ENCODE results near the gene OSBPL10.

The OSBPL10 gene

GRCh38 chr3:31853580-31853979, 127.5 kb downstream of the OSBPL10 start:
- no peak for DNase-seq (ENCODE audit: low read depth in 2 of 2)

GRCh38 chr3:31851278-31851677, 129.8 kb downstream of the OSBPL10 start:
- DNase-seq (ENCODE audit: low read depth in 2 of 2), result no peak

- no peak for DNase-seq (ENCODE audit: low read depth in 2 of 2)
Observed at GRCh38 chr3:31848911-31849310, 132.2 kb downstream of the OSBPL10 start.

DNA sequence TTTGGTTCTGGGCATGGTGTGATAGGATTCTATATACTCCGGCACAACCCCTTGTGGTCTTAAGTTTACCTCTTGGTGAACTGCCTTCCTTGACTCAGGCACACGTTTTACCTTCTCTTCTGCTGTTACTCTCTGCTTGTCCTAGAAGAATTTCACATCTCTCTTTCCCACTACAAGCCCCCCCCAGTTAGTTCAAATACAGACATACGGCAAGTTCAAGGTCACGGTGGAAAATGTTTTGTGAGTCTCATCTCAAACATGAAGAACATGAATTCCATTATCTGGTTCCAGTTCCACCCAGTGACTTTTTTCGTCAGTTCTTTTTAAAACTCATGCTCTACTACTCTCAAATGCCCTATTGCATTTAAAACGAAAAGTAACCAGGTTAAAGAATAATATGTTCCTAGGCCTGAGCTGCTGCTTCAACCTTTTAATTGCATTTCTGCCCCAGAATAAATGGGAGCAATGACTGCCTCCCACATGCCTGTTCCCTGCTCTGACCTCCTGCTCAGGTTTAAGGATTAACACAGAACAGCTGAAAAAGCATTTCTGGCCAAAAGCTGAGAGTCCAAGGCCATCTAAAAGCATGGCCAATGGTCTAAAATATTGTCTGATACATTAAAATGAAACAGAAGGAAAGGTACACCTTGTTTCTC, 132.8 kb downstream of the OSBPL10 start:
- DNase-seq (ENCODE audit: low read depth in 2 of 2), result no peak

DNA sequence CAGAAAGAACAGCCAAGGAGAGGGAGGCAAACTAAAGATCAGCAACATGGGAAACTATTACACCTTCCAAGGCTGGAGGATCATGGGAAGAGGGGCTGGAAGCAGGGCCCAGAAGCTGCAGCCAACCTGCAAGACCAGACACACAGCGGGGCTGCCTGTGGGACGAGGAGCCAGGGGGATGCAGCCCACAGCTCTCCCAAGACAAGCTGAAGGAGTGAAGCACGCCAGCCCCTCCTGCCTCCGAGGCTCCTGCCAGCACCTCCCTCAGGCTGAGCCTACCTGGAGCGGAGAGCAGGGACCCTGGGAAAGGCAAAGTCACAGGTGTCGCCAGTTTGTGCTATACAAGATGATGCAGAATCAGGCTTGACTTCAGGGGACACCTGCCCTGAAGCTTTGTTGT, 133.3 kb downstream of the OSBPL10 start:
- DNase-seq (ENCODE audit: low read depth in 2 of 2), result no peak

DNA sequence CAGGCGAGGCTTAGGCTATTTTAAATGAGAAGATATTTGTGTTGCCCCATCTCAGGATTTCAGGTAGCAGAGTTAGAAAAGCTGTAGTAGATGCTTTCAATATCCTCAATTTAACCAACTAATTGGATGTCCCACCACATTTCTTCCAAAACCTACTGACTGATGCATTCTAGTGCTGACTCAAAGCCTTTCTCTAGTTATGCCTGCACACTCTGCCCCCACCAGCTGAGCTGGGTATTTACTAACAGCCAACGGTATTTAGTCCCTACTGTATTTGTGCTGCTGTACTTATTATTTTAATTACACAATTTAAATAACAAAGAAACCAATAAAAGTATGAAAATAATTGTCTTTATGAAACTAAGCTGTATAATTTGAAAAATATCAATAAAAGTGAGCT, 139.5 kb downstream of the OSBPL10 start:
- DNase-seq (ENCODE audit: low read depth in 2 of 2), result no peak

DNA sequence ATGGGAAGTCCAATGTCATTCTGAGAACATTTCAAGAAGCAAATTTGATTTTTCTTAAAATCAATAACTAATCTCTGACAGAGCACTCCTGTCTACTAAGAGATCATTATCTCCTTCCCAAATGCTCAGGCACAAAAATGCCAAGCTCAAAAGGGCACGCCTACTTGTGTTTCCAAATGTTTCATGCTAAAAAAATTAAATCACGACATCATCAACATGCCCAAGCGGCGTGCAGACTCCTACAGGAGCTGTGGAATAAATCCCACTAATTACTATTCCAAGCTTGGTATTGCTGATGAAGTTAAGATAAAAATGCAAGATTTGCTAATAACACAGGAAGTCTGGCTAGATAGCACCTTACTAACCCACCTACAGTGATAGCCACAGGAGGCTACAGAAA, 140.8 kb downstream of the OSBPL10 start:
- no peak for DNase-seq (ENCODE audit: low read depth in 2 of 2)

- DNase-seq (ENCODE audit: low read depth in 2 of 2), result no peak
Observed at GRCh38 chr3:31839144-31839917, 141.7 kb downstream of the OSBPL10 start.

GRCh38 chr3:31836131-31837075, 144.7 kb downstream of the OSBPL10 start:
- DNase-seq (ENCODE audit: low read depth in 2 of 2), result no peak

DNA sequence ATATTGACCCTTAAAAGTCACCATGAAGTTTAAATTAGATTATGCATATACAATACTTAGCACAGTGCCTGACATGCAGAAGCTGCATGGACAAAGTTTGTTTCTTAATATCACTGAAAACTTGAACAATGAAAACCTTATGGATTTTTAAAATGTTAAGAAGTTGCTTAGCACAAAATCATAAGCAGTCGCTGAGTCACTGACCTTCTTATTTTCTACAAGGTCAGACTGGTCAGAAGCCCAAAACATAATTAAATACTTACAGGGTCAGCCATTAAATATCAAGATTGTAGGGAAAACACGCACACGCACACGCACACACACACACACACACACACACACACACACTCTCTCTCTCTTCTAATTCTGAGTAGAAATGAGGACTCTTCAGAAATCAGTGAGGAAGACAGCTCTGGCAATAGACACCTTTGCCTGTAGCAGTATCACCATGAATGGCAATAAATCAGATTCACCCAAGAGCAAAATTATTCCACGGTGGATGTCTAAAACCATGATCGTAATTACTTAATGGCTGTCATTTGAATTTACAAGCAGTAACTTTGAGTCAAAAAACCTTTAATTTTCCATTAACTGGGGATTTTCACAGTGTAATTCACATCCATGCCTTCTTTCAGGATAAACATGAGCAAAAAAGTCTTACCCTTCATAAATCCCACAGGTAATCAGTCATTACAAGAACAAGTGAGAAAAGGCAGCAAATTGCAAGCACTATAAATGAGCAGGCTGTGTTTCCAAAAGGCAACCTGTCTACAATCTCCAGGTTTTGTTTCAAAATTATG, 147.5 kb downstream of the OSBPL10 start:
- no peak for DNase-seq (ENCODE audit: low read depth in 2 of 2)

GRCh38 chr3:31832551-31832950, 148.5 kb downstream of the OSBPL10 start:
- no peak for DNase-seq (ENCODE audit: low read depth in 2 of 2)

DNA sequence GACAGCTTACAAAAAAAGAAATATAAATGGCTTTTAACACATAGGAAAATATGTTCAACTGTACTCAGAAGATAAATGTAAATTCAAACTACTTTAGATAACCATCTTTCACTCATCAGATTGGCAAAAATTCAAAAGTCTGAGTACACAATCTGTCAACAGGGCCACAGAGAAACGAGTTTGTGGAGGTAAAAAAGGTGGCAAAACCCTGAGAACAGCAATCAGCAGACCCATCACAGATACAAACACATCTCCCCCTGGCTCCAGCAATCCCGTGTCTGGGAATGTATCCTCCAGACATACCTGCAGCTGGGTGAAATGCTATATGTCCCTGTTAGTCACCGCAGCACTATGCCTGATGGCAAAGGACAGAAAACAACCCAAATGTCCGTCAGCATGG, 149.5 kb downstream of the OSBPL10 start:
- DNase-seq (ENCODE audit: low read depth in 2 of 2), result no peak

DNA sequence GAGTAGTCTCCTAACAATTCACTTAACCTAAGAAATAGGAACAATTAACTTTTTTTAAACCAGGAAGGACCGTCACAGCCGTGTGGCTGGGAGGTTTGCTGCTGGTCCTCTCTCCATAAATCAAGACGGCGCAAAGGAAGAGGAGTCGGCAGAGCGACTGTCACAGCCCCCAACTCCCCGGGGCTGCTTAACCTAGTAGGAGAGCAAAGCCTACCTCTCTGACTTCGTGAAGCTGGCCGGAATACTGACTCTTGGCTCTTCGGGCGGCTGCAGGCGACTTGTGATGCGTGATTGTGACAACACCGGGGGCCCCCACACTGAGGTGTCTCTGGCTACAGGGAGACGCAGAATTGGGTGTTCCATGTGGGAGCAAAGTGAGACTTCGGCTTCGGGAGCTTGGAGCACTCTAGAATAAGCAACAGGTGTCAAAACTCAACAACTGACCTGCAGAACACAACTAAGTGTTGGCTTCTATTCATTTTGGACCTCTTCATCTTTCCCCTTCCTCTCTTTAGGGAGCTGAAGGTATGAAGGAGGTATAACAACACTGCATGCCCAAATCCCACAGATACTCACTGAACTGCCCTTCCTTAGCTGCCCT, 151.1 kb downstream of the OSBPL10 start:
- no peak for DNase-seq (ENCODE audit: low read depth in 2 of 2)

DNA sequence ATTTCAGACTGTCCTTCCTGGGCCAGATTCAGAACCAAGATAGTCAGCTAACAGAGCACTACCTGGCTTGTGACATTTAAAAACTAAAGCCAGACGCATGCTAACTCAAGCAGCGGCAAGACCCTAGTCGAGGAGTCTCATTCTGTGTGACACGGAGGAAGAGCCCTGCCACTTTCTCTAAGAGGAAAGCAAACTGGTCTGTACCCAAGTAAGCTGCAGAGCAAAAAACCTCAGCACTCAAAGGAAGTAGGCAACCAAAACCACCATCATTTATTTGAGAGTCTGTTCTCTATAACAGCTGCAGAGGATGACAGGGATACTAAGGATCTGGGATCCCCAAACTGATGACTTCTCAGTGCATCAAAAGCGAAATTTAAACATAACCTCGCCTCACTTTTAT, 152.1 kb downstream of the OSBPL10 start:
- DNase-seq (ENCODE audit: low read depth in 2 of 2), result no peak

GRCh38 chr3:31828007-31828406, 153.1 kb downstream of the OSBPL10 start:
- DNase-seq (ENCODE audit: low read depth in 2 of 2), result no peak

DNA sequence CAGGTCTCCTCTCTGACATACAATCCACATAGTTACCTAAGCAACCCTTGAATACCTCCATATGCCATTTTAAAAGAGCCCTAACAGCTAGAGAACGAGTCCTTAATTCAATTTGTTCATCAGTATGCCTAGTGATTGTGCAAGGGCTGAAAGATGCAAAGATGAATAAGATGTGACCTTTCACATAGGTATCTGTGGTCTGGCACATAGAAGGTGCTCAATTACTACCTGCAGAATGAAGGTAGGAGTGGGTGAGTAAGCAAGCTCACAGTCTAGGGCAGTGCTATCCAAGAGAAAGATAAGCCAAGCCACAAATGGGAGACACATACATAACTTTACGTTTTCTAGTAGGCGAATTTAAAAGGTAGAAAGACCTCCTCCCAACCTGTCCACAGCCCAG, 157.9 kb downstream of the OSBPL10 start:
- no peak for DNase-seq (ENCODE audit: low read depth in 2 of 2)

GRCh38 chr3:31821118-31821517, 159.9 kb downstream of the OSBPL10 start:
- no peak for DNase-seq (ENCODE audit: low read depth in 2 of 2)

DNA sequence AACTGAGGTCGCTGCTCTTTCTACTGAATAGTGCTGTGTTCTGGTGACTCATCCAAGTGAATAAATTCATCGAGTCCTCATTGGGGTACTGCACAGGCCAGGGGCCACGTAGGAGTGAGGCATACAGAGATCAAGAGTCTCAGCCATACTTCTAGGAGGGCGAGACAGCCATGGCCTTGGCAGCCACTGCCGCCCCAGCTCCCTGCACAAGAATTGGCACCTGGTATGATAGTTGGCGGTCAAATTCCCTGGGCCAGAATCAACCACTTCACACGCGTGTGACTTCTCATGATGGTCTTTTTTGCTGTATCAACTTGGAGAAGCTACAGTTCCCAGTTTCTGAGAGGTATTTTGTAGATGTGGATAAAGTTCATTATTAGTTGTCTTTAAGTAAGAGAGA, 161.6 kb downstream of the OSBPL10 start:
- DNase-seq (ENCODE audit: low read depth in 2 of 2), result no peak

GRCh38 chr3:31817411-31817966, 163.6 kb downstream of the OSBPL10 start:
- no peak for DNase-seq (ENCODE audit: low read depth in 2 of 2)

- no peak for DNase-seq (ENCODE audit: low read depth in 2 of 2)
Observed at GRCh38 chr3:31815631-31816440, 165.2 kb downstream of the OSBPL10 start.
